ENCODE results near the gene GSG1L2.

Gene GSG1L2

DNA sequence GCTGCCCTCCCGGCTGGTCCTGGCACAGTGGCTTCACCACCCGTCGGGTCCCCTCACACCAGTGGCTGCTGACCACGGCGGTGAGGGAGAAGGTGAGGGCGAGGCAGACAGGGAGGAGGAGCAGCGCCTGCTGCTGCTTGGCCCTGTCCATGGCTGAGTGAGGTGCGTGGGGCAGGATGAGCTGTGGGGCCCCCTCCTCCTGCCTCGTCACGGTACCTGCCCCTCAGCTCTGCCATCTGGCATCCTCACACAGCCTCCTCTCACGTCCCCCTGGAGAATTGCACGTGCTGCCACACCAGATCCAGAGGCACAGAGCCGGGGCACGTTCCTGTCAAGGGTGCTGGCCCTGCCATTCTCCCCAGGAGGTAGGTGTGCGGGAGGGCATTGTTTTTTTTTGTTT, at the start of gene GSG1L2:
Gene GSG1L2, minus strand, starts transcription at position 159 of the 400 bp plus-strand sequence. Its CDS starts 8 bp downstream, at position 151.
- H4K20me1 ChIP-seq (ENCODE audit: insufficient read depth, low read length), result no peaks in the 10 kb centered on the region
- no peaks in the 10 kb centered on the region for H3K36me3 ChIP-seq (replicated peaks; ENCODE audit: low read depth, low read length)
- H3K27me3 ChIP-seq (ENCODE audit: low read depth, low read length), result no peaks in the 10 kb centered on the region
- no peak within 1 kb of the TSS for H3K27ac ChIP-seq (ENCODE audit: low read length)
- no peak within 1 kb of the TSS for H3K9ac ChIP-seq (ENCODE audit: low read length)
- H3K4me1 ChIP-seq (ENCODE audit: low read length), result no peaks in the 10 kb centered on the region
- H3K4me2 ChIP-seq (ENCODE audit: low read length), result no peak within 1 kb of the TSS
- H3K4me3 ChIP-seq (ENCODE audit: low read length), result no peak within 1 kb of the TSS
- no peaks in the 10 kb centered on the region for H3K79me2 ChIP-seq (ENCODE audit: low read length)
- TF ChIP-seq, protein P1, sequence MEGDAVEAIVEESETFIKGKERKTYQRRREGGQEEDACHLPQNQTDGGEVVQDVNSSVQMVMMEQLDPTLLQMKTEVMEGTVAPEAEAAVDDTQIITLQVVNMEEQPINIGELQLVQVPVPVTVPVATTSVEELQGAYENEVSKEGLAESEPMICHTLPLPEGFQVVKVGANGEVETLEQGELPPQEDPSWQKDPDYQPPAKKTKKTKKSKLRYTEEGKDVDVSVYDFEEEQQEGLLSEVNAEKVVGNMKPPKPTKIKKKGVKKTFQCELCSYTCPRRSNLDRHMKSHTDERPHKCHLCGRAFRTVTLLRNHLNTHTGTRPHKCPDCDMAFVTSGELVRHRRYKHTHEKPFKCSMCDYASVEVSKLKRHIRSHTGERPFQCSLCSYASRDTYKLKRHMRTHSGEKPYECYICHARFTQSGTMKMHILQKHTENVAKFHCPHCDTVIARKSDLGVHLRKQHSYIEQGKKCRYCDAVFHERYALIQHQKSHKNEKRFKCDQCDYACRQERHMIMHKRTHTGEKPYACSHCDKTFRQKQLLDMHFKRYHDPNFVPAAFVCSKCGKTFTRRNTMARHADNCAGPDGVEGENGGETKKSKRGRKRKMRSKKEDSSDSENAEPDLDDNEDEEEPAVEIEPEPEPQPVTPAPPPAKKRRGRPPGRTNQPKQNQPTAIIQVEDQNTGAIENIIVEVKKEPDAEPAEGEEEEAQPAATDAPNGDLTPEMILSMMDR (IDR thresholded peaks at IDR 0.05; ENCODE audit: low read depth, low read length), result no peak
- TF ChIP-seq EZH2phosphoT487 (IDR thresholded peaks at IDR 0.05; ENCODE audit: low read depth), result no peak
- H2AFZ ChIP-seq (ENCODE audit: low read depth, low read length), result no peak within 1 kb of the TSS
- no peaks in the 10 kb centered on the region for H3K9me3 ChIP-seq (ENCODE audit: insufficient read depth, low read length)

GRCh38 chr17:9868552-9868951, 46.7 kb upstream of the GSG1L2 start:
- TF ChIP-seq EZH2phosphoT487 (IDR thresholded peaks at IDR 0.05; ENCODE audit: low read depth), result no peak
- TF ChIP-seq, protein P1 (IDR thresholded peaks at IDR 0.05; ENCODE audit: low read depth, low read length), result no peak
- Histone ChIP-seq H3K4me3 (ENCODE audit: low read length) (no peak overlapping the region), H3K27me3 (ENCODE audit: low read depth, low read length) (no peaks in the 10 kb centered on the region), H2AFZ (ENCODE audit: low read depth, low read length) (no peak overlapping the region), H3K79me2 (ENCODE audit: low read length) (no peaks in the 10 kb centered on the region), H3K9ac (ENCODE audit: low read length) (no peak overlapping the region), H3K36me3 (replicated peaks; ENCODE audit: low read depth, low read length) (no peaks in the 10 kb centered on the region), H4K20me1 (ENCODE audit: insufficient read depth, low read length) (no peaks in the 10 kb centered on the region), H3K27ac (ENCODE audit: low read length) (no peak overlapping the region), H3K4me2 (ENCODE audit: low read length) (no peak overlapping the region), H3K4me1 (ENCODE audit: low read length) (no peaks in the 10 kb centered on the region), H3K9me3 (ENCODE audit: insufficient read depth, low read length) (no peaks in the 10 kb centered on the region)

DNA sequence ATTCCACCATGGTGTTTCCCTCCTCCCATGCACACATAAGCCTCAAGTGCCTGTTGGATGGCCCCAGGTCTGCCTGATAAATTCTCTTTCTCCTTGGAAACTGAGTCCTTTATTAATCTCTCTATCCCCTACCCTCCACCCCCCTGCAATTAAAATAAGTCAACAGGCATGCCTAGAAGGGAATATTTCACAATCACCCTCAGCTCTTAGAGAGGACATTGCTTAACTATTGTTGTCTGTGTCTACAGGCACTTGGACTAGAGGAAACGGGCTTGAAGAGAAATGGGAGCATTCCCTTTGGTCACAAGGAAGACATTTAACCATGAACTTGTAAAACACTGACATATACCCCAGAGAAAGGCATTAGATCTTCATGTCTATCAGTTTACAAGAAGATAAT, 43.7 kb upstream of the GSG1L2 start:
- Histone ChIP-seq H3K27me3 (ENCODE audit: low read depth, low read length) (no peaks in the 10 kb centered on the region), H4K20me1 (ENCODE audit: insufficient read depth, low read length) (no peaks in the 10 kb centered on the region), H3K4me1 (ENCODE audit: low read length) (no peaks in the 10 kb centered on the region), H2AFZ (ENCODE audit: low read depth, low read length) (no peak overlapping the region), H3K9me3 (ENCODE audit: insufficient read depth, low read length) (no peaks in the 10 kb centered on the region), H3K79me2 (ENCODE audit: low read length) (no peaks in the 10 kb centered on the region), H3K27ac (ENCODE audit: low read length) (no peak overlapping the region), H3K36me3 (replicated peaks; ENCODE audit: low read depth, low read length) (no peaks in the 10 kb centered on the region), H3K4me3 (ENCODE audit: low read length) (no peak overlapping the region), H3K9ac (ENCODE audit: low read length) (no peak overlapping the region), H3K4me2 (ENCODE audit: low read length) (no peak overlapping the region)
- TF ChIP-seq, protein P1 (IDR thresholded peaks at IDR 0.05; ENCODE audit: low read depth, low read length), result no peak
- TF ChIP-seq EZH2phosphoT487 (IDR thresholded peaks at IDR 0.05; ENCODE audit: low read depth), result no peak

DNA sequence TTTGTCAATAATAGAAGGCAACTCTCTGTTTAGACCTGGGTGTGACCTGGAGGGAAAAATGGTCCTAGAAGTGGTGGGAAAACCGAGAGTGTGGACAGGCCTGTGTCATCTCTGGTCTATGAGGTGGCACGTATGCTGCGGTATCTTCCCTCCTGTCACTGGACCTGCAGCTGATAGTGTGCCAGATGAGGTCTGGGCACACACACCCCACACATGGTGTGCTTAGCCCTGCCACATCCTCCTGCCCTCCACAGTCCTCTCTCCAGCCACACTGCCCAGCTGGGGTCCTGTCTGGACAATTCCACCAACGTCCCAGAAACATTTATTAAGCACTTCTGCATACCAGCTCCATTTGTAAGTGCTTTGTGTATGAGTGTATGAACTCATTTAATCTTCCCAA, 41.1 kb upstream of the GSG1L2 start:
- H4K20me1 ChIP-seq (ENCODE audit: insufficient read depth, low read length), result no peaks in the 10 kb centered on the region
- H3K27me3 ChIP-seq (ENCODE audit: low read depth, low read length), result no peaks in the 10 kb centered on the region
- H3K4me1 ChIP-seq (ENCODE audit: low read length), result no peaks in the 10 kb centered on the region
- H3K9me3 ChIP-seq (ENCODE audit: insufficient read depth, low read length), result no peaks in the 10 kb centered on the region
- H3K4me2 ChIP-seq (ENCODE audit: low read length), result no peak overlapping the region
- H3K27ac ChIP-seq (ENCODE audit: low read length), result no peak overlapping the region
- no peak overlapping the region for H3K4me3 ChIP-seq (ENCODE audit: low read length)
- TF ChIP-seq, protein P1 (IDR thresholded peaks at IDR 0.05; ENCODE audit: low read depth, low read length), result no peak
- TF ChIP-seq EZH2phosphoT487 (IDR thresholded peaks at IDR 0.05; ENCODE audit: low read depth), result no peak
- H2AFZ ChIP-seq (ENCODE audit: low read depth, low read length), result no peak overlapping the region
- H3K9ac ChIP-seq (ENCODE audit: low read length), result no peak overlapping the region
- no peaks in the 10 kb centered on the region for H3K36me3 ChIP-seq (replicated peaks; ENCODE audit: low read depth, low read length)
- no peaks in the 10 kb centered on the region for H3K79me2 ChIP-seq (ENCODE audit: low read length)

Data from OCI-LY3 (cell line).